Activated B cell treated with CpG ODN at 0.5 μM for 24 hours (primary cell): ENCODE data around the gene NAT10. TPM values are rescaled to one million over a fixed set of nuclear protein-coding genes. Genes with fewer than 3 reads are reported as not detected.
A peak's percentile ranks its signal among the peaks of the same experiment; 100 is the strongest.

Experiments
- ATAC-seq: fragments of 200-7000 bp; cut with Tn5 transposase; one replicate; pipeline ENCODE4 v1.10.0; 2021; ENCODE audit warnings: low read depth, mild to moderate bottlenecking, moderate library complexity
- CTCF ChIA-PET: fragments of 350-600 bp; sonication (Branson Sonifier 250); formaldehyde crosslinking; loops from one replicate; lab custom pipeline; 2021; ENCODE audit warnings: antibody characterized with exemption; lab: Charles Lee
- POLR2A ChIA-PET: fragments of 350-600 bp; sonication (Branson Sonifier 250); formaldehyde crosslinking; loops from one replicate; lab custom pipeline; 2021; ENCODE audit warnings: antibody characterized with exemption; lab: Charles Lee
- DNase-seq: peaks from one replicate; pipeline ENCODE4 v3.0.0; 2022
- H3K27ac Mint-ChIP-seq: one replicate; pipeline ENCODE4 v1.8.0; 2020; ENCODE audit warnings: mixed read lengths
- H3K27me3 Mint-ChIP-seq: one replicate; pipeline ENCODE4 v1.8.0; 2021; ENCODE audit warnings: mixed read lengths
- H3K36me3 Mint-ChIP-seq: one replicate; pipeline ENCODE4 v1.8.0; 2021; ENCODE audit warnings: low read depth, mixed read lengths
- H3K4me1 Mint-ChIP-seq: one replicate; pipeline ENCODE4 v1.8.0; 2021; ENCODE audit warnings: mixed read lengths
- H3K4me3 Mint-ChIP-seq: one replicate; pipeline ENCODE4 v1.8.0; 2020; ENCODE audit warnings: mild to moderate bottlenecking, mixed read lengths
- H3K9me3 Mint-ChIP-seq: one replicate; pipeline ENCODE4 v1.8.0; 2020; ENCODE audit warnings: mixed read lengths
- CTCF ChIP-seq: fragments of 200-600 bp; IDR thresholded peaks from one replicate; pipeline ENCODE4 v1.8.0; 2022; ENCODE audit warnings: antibody characterized with exemption, mild to moderate bottlenecking
- intact Hi-C: fragments of 100-400 bp; cut with micrococcal nuclease; formaldehyde crosslinking; loops from one replicate; pipeline ENCODE4 v1.15.1; 2024
- total RNA-seq: library from RNA; stranded (reverse); gene quantifications from 2 replicates; pipeline ENCODE4 v1.2.3, GENCODE V29; 2022

The NAT10 gene
- total RNA-seq, 1 donor from 2014 or later, result 120 TPM

GRCh38 chr11:34146411-34146810 is 41.0 kb downstream of the NAT10 start:
- peaks cover 21% of the 10 kb centered on the region for H3K4me1 Mint-ChIP-seq
- POLR2A ChIA-PET, result no interaction called here
- DNase-seq (no peak), ATAC-seq (no peak)
- peak overlapping the region; percentile 80 for H3K27ac Mint-ChIP-seq
- H3K36me3 Mint-ChIP-seq, result peaks cover 94% of the 10 kb centered on the region
- H3K9me3 Mint-ChIP-seq, result no peaks in the 10 kb centered on the region
- CTCF ChIA-PET, result no interaction called here
- TF ChIP-seq CTCF, result no peak
- H3K27me3 Mint-ChIP-seq, result no peaks in the 10 kb centered on the region
- no peak overlapping the region for H3K4me3 Mint-ChIP-seq
- intact Hi-C loops, result loop anchor here (2.0 kb wide), 1 partner anchor 150 kb away; no protein-coding TSS in a partner anchor

GRCh38 chr11:34146866-34147265 is 41.4 kb downstream of the NAT10 start:
- intact Hi-C loops, result loop anchor here (2.0 kb wide), 1 partner anchor 150 kb away; no protein-coding TSS in a partner anchor
- ChIA-PET CTCF (no interaction called here), POLR2A (no interaction called here)
- ATAC-seq (no peak), DNase-seq (no peak)
- peaks cover 93% of the 10 kb centered on the region for H3K36me3 Mint-ChIP-seq
- H3K27ac Mint-ChIP-seq, result peak overlapping the region; percentile 47
- no peaks in the 10 kb centered on the region for H3K9me3 Mint-ChIP-seq
- TF ChIP-seq CTCF, result no peak
- H3K27me3 Mint-ChIP-seq, result no peaks in the 10 kb centered on the region
- no peak overlapping the region for H3K4me3 Mint-ChIP-seq
- peaks cover 21% of the 10 kb centered on the region for H3K4me1 Mint-ChIP-seq

GRCh38 chr11:34147581-34147980 is 42.2 kb downstream of the NAT10 start:
- Mint-ChIP-seq H3K4me1 (peaks cover 21% of the 10 kb centered on the region), H3K9me3 (no peaks in the 10 kb centered on the region), H3K4me3 (no peak overlapping the region), H3K36me3 (peaks cover 92% of the 10 kb centered on the region), H3K27me3 (no peaks in the 10 kb centered on the region), H3K27ac (no peak overlapping the region)
- no peak for TF ChIP-seq CTCF
- ATAC-seq, result no peak
- CTCF ChIA-PET, result no interaction called here
- DNase-seq, result no peak
- POLR2A ChIA-PET, result no interaction called here
- intact Hi-C loops, result loop anchor here (2.0 kb wide), 1 partner anchor 151 kb away; no protein-coding TSS in a partner anchor

- ATAC-seq (no peak), DNase-seq (no peak)
- Mint-ChIP-seq H3K4me1 (peaks cover 31% of the 10 kb centered on the region), H3K27ac (no peak overlapping the region), H3K9me3 (no peaks in the 10 kb centered on the region), H3K27me3 (no peaks in the 10 kb centered on the region), H3K4me3 (no peak overlapping the region), H3K36me3 (peaks cover 92% of the 10 kb centered on the region)
- POLR2A ChIA-PET, result interaction anchor here (0.6 kb wide), 1 partner anchor 120 kb away, joined by 3 read pairs; no protein-coding TSS in a partner anchor
- intact Hi-C loops, result loop anchor here (1.0 kb wide), 1 partner anchor 211 kb away; no protein-coding TSS in a partner anchor
- CTCF ChIA-PET, result interaction anchor here (1.1 to 2.4 kb wide), 2 partner anchors 26 to 212 kb away, joined by 3 to 6 read pairs; no protein-coding TSS in a partner anchor
- TF ChIP-seq CTCF, result no peak
Observed at GRCh38 chr11:34148504-34149165, 43.2 kb downstream of the NAT10 start.

- ATAC-seq, result no peak
- TF ChIP-seq CTCF, result no peak
- H3K27me3 Mint-ChIP-seq, result no peaks in the 10 kb centered on the region
- CTCF ChIA-PET, result interaction anchor here (1.1 to 2.4 kb wide), 2 partner anchors 25 to 212 kb away, joined by 3 to 6 read pairs; no protein-coding TSS in a partner anchor
- DNase-seq, result no peak
- intact Hi-C loops, result loop anchor here (1.0 kb wide), 1 partner anchor 210 kb away; no protein-coding TSS in a partner anchor
- no peak overlapping the region for H3K4me3 Mint-ChIP-seq
- H3K27ac Mint-ChIP-seq, result no peak overlapping the region
- H3K36me3 Mint-ChIP-seq, result peaks cover 95% of the 10 kb centered on the region
- H3K9me3 Mint-ChIP-seq, result no peaks in the 10 kb centered on the region
- peaks cover 38% of the 10 kb centered on the region for H3K4me1 Mint-ChIP-seq
- POLR2A ChIA-PET, result no interaction called here
Observed at GRCh38 chr11:34149274-34149673, 43.8 kb downstream of the NAT10 start.
